GM12873 (cell line): Measurements from ENCODE around the gene PTK6.

Experiments
- TF ChIP-seq, protein P1 (sequence below): IDR thresholded peaks from 2 replicates; pipeline ENCODE4 v1.5.1; 2012; ENCODE audit warnings: low read depth, mild to moderate bottlenecking, moderate library complexity, low read length, control low read depth; ENCODE audit not compliant: insufficient read depth; ENCODE audit errors: missing control alignments

The PTK6 gene

DNA sequence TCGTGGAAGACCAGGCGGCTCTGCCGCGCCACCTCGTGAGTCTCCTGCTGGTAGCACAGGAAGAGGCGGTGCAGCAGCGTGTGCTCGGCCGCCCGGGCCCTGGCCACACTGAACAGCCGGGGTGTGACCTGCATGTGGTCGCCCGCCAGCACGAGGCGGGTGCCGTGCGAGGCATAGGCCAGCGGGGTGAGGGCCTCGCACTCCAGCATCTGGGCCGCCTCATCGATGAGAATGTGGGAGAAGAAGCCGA is 29.9 kb upstream of the PTK6 start:
- TF ChIP-seq, protein P1, sequence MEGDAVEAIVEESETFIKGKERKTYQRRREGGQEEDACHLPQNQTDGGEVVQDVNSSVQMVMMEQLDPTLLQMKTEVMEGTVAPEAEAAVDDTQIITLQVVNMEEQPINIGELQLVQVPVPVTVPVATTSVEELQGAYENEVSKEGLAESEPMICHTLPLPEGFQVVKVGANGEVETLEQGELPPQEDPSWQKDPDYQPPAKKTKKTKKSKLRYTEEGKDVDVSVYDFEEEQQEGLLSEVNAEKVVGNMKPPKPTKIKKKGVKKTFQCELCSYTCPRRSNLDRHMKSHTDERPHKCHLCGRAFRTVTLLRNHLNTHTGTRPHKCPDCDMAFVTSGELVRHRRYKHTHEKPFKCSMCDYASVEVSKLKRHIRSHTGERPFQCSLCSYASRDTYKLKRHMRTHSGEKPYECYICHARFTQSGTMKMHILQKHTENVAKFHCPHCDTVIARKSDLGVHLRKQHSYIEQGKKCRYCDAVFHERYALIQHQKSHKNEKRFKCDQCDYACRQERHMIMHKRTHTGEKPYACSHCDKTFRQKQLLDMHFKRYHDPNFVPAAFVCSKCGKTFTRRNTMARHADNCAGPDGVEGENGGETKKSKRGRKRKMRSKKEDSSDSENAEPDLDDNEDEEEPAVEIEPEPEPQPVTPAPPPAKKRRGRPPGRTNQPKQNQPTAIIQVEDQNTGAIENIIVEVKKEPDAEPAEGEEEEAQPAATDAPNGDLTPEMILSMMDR: no peak

DNA sequence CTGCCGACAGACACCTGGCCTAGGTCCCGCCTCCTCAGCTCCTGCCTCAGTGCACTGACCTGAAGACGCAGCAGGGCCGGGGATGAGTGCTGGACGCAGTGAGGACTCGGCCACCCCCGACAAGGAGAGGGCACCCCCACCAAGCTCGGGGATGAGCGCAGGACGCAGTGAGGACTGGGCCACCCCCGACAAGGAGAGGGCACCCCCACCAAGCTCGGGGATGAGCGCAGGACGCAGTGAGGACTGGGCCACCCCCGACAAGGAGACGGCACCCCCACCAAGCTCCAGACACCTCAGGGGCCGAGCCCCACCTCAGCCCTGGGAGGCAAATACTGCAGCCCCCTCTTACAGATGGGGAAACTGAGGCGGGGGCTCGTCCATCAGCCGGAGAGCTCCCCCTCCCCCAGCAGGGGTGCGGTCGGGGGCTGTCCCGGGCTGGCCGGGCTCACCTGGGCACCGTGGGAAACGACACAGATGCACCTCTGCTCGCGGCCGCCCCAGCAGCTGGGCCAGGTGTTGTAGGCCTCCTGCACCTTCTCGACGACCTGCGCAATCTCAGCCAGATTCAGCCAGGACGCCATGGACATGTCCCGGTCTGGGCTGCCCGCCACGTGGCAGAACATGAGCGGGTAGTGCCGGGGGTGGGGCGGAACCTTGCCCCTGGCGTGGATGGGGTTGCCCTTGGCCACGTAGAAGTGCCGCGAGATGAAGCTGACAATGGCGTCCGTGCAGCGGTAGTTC is 29.4 kb upstream of the PTK6 start:
- TF ChIP-seq, protein P1: no peak

- TF ChIP-seq, protein P1: no peak
Observed at GRCh38 chr20:63565699-63566335, 28.6 kb upstream of the PTK6 start.

DNA sequence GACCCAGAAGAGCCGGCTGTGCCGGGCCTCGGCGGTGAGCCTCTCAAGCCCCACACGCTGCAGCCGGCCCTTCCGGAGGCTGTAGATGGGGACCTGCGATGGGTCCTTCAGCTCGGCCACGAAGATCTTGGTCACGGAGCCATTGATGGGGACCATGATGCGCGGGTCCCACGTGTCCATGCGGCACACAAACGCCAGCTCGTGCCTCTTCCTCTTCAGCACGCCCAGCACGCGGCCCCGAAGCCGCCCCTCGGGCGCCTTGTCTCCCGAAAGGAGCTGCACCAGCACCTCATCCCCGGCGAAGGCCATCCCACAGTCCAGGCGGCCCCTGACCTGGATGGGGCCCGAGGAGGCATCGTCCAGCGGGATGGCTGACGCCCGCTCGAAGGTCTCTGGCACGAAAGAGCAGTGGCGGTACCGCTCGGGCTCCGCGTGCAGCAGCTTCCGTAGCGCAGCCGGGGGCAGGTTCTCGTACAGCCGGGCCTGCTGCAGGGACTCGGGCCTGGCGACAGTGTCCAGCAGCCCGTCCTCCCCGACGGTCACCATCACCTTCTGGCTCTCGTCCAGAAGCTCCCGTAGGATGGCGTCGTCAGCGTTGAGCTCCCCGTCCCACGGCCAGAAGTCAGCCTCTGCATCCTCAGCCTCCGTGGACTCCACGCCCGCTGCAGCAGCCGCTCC is 28.0 kb upstream of the PTK6 start:
- TF ChIP-seq, protein P1: no peak

DNA sequence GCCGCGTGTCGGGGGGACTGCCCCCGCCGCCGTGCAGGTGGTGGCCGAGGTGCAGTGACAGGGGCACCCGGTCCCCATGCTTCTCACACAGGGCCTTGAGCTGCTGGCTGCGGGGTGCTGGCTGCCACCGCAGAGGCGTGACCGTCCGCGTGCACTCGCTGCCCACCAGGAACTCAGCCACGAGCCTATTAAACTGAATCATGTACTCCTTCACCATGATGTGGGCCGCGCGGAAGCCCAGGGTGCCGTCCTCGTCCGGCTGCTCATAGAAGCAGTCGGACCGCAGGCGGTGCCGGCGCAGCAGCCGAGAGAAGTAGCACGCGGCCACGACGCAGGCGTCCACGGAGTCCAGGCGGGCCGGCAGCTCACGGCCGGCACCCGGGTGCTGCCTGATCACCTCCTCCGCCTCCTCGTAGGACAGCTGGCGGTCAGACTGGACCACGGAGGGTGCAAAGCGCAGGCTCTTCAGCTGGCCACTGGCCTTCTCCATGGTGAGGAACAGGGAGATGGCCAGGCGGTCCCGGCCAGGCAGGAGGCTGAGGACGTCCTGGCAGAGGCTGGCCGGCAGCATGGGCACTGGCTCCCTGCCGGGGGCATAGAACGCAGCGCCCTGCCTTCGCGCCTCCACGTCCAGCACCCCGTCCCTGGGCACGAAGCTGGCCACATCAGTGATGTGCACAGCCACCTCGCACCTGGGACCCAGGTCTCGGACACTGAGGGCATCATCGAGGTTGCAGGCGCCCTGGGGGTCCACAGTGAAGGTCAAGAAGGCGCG is 27.0 kb upstream of the PTK6 start:
- TF ChIP-seq, protein P1: no peak

GRCh38 chr20:63563225-63563935 is 26.2 kb upstream of the PTK6 start:
- TF ChIP-seq, protein P1: no peak
